ENCODE measurements around the gene TBRG4. TPM values are rescaled to one million over a fixed set of nuclear protein-coding genes. Genes with fewer than 3 reads are reported as not detected.

The TBRG4 gene
- total RNA-seq, 1 donor from 2014 or later = 109 TPM

DNA sequence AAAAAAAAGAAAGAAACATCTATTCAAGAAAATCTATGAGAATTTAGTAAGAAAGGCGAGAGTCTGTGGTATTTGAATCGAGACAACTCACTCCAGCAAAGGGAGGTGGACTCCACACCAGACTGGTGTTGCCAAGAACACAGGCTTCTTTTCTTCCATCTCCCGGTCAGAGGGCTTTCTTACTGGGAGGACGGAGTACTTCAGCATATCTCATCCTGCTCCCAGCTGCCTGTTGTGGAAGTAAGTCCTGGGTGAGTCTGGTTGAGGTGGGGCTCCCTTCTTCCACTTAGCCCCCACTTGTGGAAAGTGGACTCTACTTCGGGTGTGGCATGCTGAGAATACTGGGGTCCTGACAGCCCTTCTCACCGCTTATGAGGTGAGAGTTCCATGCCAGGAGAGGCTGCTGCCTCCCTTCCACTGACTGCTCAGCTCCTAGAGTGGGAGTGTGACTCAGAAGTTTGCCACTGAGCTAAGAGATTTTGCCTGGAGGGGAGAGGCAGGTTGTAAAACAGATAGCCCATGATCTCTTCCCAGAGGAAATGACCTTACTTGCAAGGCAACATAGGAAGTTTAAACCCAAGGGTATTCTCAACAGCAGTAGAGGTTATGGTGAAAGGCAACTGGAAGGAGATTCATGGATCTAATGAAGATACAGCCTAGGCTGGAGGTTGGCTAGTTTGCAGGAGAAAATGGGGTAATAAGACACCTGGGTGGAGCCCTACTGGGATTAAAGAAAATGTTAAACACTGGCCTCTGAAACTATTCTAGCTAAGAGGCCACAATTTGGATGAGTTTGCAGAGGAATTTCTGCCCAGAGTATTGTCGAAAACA lies 19.2 kb downstream of the TBRG4 start:
- intact Hi-C loops (cut with micrococcal nuclease) = no loop called here

DNA sequence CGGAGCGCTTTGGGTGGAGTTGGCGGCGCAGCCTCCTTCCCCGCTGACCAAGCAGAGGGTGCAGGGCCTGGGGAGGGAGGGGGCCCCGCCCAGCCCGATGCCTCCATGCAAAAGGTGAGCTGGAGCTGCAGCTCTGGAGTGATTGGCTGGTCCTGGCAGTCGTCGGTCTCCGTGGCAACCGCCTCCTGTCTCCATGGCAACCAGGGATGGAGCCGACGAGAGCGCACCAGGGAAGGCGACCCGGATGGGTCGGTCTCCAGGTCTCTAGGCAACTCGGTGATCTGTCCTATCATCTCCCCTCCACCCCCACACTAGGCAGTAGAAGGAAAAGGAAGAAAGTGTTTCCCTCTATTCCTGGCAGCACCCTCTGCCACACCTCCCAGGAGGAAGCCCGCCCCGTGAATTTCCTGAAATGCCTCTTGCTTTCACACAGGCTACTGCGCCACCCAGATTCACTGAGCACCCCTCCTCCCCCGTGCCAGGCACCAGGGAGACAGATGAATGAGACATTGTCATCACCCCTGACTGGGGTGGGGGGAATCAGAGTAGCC lies 22.1 kb downstream of the TBRG4 start:
- intact Hi-C loops (cut with micrococcal nuclease) = loop anchor here (2.0 kb wide), 1 partner anchor 21 kb away; the partner anchor contains the start of gene TBRG4

DNA sequence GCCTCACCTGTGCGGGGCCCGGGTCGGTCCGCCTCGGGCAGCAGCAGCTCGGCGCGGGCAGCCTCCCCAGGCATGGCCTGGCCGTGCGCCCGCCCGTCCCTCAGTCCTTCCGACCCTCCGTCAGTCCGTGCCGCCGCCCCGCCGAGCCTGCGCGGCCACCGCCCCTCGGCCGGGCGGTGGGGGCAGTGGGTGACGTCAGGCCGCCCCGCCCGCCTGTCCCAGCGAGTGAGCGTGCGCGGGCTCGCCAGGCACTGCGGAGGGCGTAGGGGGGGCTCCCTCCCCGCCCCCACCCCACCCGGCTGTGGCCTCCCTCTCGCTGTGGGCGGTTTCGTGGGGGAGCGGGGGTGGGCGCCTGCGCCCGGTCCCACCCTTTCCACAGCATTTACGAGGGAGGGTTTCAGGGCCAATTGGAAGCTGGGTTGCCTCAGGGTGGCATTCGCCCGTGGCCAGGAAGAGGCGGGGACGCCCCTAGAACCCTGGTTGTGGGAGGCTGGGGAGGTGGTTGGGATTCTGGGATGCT lies 22.6 kb downstream of the TBRG4 start, which contains the start of gene NACAD:
Gene NACAD (minus strand): TSS at position 149 of the 520 bp plus-strand sequence. CDS start 75 bp downstream, at position 74.
- intact Hi-C loops (cut with micrococcal nuclease) = loop anchor here (2.0 kb wide), 1 partner anchor 22 kb away; the partner anchor contains the start of gene TBRG4

DNA sequence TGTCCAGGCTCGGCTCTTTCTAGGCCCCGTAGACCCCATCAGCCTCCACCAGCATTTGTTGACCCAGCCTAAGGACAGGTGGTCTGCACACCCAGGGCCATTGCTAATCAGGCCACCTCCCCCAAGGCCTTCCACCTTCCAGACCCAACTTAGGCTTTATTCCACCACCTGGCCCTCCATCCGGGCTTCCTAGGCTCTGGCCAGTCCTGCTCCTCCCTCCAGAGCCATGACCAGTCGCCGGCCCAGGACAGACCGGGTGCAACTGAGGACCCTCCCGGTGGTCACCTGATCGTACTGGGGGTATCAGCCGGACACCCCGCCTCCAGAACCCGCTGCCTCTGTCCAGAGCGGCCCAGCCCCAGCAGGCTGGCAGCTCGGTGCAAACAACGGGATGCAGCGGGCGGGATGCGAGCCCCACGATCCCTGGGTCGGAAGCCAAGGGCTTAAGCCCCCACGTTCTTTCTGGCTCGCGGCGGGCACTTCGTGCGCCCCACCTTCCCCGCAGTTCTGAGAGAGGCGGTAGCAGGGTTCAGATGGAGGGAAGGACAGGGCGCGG lies 23.3 kb downstream of the TBRG4 start:
- intact Hi-C loops (cut with micrococcal nuclease) = loop anchor here (2.0 kb wide), 1 partner anchor 23 kb away; the partner anchor contains the start of gene TBRG4

DNA sequence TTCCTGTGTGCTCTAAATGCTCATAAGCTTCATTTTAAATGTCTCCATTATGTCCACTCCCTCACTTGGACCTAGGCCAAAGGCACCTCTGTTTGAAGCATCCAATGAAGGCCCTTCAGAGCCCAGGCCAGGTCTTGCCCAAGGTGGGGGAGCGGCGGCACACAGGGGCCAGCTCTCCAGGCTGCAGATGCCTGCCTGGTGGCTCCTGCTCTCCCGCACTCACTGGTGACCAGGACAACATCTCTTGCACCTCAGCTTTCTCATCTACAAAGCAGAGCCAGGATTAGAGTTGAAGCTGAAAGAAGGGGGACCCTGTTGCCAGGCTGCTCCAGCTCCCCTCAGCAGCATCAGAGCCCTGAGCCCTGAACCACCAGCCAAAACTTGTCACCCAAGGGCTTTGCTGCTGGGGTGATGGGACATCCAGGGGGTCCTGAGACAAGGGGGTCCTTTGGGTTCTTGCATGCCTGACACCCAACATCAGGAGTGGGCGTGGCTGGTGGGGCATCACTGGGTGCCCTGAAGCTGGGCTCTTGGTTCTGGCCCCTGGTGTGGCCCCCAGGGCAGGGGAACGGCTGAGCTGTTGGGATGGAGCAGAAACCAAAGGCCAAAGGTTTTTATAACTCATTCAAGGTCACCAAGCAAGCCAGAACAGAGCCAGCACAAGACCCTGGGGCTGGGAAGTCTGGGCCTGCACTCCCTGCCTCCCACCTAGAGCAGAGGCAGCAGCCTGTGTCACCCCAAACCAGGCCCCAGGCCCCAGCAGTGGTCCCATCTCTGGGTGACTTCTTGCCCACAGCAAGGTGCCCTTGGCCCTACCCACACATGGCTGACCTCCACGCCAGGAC lies 24.0 kb downstream of the TBRG4 start:
- intact Hi-C loops (cut with micrococcal nuclease) = loop anchor here (2.0 kb wide), 1 partner anchor 23 kb away; the partner anchor contains the start of gene TBRG4

DNA sequence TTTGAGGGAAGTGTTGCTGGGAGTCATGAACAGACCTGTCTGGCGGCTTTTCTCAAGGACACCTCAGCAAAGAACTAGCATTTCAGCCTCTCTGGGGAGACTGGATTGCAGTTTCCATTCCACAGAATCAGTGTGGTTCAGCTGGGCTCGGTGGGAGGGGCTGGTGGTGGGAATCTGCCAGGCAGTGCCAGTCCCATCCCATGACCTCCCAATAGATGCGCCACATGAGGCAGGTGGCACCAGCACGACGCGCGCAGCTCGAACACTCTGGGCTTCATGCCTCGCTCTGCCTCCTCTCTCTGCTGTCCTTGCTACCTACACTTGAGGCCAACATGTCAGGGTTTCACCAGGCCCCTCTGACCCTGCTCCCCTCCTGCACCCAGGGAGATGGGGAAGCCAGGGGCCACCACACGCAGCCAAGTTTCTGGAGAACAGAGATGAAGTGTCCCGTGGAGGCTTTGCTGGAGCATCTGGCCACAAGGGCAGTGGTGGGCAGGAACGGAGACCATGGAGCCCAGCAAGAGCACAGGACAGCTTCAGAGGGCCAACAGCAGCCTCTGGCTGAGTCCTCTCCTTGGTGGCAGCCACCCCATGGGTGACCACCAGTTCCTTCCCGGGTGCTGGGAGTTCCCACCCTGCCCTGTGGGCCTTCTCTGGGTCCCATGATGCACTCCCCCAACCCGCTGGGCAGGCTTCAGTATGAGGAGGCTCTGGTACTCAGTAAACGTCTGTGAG lies 25.0 kb downstream of the TBRG4 start:
- intact Hi-C loops (cut with micrococcal nuclease) = no loop called here

DNA sequence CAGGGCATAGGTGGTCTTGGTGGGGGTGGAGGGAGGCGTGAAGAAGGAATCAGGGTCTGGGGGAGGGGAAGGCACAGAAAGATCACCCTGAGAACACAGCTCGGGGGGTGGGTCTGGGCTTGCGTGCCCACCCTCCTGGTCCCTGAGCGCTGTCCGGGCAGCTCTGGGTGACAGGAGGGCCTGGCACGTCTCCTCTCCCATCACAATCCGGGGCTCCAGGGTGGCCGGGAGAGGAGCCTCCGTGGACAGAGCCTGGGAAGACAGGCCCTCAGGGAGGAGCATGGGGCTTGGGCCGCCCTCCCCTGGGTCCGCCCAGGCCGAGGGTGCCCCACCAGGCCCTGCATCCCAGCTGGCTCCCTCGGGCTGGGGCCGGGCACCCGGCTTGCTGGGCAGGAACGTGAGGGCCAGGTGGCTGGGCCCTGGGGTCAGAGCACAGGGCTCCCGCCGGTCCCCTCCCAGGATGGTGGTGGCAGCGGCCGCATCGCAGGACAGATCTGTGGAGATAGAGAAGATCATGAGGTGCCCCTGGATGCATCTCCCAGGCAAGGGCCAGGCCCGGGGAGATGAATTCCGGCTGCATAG lies 25.8 kb downstream of the TBRG4 start:
- intact Hi-C loops (cut with micrococcal nuclease) = no loop called here

DNA sequence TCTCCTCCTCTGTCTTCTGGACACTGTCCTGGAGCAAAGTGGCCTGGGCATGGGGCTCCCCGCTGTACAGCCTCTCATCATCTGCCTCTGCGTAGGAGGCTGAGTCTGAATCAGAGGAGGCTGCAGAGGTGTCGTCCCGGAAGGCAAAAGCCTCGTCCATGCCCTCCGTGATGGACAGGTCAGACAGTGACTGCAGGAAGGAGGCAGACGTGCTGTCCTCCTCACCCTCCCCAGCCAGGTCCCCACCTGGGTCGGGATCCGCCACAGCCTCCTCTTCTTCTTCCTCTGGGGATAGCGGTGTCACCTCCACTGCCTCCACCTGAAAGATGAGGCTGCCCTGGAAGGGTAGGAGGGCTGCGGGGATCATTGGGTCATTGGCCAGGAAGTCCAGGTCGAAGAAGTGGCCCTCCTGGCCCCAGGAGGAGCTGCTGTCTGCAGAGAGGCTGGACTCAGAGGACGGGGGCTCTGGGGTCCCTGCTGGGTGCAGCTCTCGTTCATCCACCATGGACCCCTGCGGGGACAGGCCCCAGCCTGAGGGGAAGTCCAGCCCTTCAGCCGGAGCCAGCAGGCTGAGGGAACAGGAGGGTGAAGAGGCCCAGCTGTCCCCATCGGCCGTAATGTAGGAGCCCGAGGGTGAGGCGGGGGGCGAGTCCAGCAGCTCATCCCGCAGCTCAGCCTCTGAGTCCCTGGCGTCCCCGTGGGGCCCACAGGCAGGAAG lies 26.4 kb downstream of the TBRG4 start:
- intact Hi-C loops (cut with micrococcal nuclease) = no loop called here

DNA sequence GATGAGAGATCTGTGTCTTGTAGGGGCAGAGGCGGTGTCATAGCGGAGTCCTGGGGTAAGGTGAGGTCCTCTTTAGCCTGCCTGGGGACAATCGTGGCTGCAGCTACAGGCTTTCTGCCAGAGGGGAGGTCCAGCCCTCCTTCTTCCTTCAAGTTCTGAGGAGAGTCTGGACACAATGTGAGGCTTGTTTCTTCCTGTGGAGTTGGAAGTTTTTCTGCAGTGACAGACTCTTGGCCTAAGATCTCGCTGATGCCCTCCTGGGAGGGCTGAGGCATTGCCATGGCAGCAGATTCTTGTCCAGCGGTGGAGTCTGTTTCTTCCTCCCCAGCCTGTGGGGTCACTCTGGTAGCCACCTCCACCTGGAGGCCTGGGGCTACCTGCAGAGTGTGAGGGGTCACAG lies 27.2 kb downstream of the TBRG4 start:
- intact Hi-C loops (cut with micrococcal nuclease) = no loop called here

DNA sequence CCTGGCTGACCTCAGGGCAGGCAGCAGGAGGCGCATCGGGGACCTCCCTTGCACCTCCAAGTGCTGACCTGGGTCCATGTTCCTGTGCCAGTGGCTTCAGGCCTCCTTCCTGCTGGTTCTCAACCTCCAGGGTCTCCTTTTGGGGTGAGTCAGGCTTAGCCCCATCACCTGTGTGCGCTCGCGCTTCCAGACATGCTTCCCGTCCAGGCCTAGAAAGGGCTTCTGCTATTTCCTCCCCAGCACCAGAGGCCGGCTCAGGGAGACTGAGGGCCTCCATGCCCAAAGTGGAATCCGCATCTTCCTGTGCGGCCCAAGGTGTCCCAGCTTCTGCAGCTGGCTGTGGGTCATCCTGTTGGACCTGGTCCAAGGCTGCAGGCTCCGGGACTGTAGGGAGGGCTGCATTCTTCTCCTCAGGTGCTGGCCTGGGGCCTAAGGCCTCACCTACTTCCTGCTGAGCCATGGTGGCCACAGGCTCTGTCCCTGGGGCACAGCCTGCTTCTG lies 28.6 kb downstream of the TBRG4 start:
- intact Hi-C loops (cut with micrococcal nuclease) = no loop called here

DNA sequence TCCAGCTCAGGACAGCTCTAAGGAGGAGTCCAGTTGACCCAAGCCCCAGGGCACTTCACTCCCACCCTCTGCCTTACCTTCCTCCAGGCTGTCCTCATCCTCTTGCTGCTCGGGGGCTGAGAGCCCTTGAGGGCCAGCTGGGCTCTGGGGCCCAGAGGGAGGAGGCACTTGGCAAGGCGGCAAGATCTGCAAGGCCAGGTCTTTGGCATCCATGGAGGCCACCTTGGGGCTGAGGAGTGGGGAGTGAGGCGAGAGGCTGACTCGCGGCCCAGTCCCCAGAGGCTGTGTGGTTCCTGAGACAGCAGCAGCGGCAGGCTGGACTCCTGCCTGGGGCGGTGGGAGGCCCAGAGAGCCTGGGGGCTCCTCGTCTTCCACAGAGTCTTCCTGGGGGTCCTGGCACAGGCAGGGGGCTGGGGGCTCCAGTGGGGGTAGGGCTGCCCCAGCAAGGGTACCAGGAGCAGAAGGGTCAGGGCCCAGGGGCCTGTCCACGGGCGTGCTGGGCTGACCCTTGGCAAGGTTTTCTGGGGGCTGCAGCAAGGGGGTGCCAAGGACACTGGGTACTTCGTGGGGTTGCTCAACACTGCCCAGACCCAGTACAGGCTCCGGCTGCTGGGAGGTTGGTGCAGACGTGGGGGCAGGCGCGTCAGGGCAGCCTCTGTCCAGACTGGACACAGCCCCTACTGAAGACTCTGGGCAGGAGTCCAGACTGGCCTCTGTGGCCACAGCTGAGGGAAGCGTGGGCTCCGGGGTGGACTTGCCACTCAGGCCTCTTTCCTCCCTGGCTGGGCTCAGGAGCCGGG lies 29.3 kb downstream of the TBRG4 start:
- intact Hi-C loops (cut with micrococcal nuclease) = no loop called here

DNA sequence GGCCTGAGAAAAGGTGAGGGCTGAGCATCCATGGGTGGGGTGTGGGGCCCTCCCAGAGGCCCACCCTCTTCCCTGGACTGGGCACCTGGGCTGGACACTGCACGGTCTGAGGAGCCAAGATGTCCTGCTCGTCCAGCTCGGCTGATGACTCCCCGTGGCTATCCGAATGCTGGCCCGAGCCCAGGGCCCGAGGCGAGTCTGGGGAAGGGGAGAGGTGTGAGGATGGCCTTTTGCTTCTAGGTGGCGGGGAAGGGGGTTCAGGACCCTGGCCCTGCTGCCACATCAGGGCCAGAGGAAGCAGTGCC lies 29.9 kb downstream of the TBRG4 start:
- intact Hi-C loops (cut with micrococcal nuclease) = no loop called here

DNA sequence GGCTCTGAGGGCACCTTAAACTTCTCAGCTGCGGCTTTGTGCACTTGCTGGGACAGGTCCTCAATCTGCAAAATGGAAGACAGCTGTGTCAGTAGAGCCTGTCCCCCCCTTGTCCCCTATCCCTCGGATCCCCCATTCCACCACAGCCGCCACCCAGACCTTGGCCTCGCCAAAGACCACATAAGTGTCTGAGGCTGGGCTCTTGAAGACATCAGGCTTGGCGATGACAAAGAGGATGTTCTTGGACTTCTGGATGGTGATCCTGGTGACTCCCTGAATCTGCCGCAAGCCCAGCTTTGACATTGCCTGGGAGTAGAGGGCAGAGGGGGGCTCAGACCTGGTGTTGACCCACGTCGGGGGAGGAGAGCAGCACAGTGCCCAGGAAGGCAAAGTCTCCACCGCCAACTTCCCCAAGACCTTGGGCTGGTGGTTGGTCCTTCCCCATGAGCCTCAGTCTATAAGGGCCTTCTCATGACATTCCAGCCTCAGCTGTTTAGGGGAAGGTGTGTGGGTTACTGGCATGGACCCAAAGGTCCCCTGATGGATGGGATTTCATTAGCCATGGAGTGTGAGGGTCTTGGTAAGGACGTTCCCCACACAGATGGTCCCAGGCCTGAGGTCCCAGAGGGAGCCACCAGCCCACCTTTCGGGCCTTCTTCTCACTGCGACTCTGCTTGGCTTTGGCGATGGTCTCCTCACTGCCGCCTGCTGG lies 30.4 kb downstream of the TBRG4 start:
- intact Hi-C loops (cut with micrococcal nuclease) = loop anchor here (1.0 kb wide), 1 partner anchor 55 kb away; no protein-coding TSS in a partner anchor

DNA sequence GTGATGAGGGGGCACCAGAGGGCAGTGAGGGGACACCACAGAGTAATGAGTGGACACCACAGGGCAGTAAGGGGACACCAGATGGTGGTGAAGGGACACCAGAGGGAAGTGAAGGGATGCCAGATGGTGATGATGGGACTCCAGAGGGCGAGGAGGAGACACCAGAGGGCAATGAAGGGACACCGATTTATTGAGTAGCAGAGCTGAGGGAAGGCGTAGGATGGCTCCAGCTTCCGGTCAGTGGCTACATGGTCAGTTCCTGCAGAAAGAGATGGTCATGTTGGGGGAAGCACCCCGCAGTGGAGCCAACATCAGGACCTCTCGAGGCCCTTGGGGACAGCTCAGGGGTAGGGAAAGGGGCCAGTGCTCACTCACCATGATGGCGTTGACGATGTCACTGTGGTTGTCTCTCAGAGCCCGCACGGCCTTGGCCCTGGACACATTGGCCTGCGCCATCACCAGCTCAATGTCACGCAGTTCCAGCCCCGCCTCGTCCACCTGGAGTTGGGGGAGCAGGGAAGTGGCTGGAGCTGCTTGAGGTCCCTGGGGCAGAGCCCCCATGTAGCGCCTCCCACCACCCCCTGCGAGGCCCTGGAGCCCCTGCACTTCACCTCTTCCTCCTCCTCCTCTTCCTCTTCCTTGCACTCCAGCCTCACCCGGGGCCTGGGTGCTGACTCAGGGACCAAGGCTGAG lies 31.1 kb downstream of the TBRG4 start:
- intact Hi-C loops (cut with micrococcal nuclease) = loop anchor here (1.0 kb wide), 1 partner anchor 56 kb away; no protein-coding TSS in a partner anchor

DNA sequence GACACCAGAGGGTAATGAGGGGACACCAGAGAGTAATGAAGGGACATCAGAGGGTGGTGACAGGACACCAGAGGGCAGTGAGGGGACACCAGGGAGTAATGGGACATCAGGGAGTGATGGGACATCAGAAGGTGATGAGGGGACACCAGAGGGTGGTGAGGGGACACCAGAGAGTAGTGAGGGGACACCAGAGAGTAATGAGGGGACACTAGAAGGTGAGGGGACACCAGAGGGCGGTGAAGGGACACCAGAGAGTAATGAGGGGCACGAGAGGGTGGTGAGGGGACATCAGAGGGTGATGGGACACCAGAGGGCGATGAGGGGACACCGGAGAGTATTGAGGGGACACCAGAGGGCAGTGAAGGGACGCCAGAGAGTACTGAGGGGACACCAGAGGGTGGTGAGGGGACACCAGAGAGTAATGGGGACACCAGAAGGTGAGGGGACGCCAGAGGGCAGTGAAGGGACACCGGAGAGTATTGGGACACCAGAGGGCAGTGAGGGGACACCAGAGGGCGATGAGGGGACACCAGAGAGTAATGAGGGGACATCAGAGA lies 33.3 kb downstream of the TBRG4 start:
- intact Hi-C loops (cut with micrococcal nuclease) = no loop called here

DNA sequence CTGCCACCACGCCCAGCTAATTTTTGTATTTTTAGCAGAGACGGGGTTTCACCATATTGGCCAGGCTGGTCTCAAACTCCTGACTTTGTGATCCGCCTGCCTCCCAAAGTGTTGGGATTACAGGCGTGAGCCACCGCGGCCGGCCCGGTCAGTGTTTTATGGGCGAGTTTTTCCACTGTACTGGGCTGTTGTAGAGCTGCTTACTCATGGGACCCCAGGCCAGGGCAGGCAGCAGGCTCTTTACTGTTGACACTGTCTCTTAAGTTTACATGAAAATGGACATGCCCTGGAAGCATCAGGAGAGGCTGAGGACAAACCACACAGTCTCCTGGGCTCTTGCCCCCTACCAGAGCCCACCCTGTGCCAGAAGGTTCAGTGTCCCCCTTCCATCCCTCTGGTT lies 33.9 kb downstream of the TBRG4 start:
- intact Hi-C loops (cut with micrococcal nuclease) = no loop called here

DNA sequence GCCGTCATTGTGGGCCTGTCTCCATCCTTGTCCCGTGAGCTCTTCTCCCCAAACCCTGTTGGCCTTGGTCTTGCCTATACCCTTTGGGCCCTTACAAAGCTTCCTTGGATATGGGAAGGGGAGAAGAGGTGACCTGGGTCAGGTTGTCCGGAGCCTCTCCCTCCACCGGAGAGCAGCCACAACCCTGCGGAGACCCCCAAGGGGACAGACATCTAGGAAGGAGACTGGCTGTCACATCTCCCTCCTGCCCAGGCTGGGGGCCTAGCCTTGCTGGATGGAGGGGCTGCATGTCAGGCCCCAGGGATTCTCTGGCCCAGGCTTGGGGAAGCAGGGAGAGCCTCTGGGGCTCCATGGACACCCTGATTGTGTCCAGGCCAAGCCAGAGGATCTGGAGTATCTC lies 34.6 kb downstream of the TBRG4 start:
- intact Hi-C loops (cut with micrococcal nuclease) = no loop called here
